ENCODE results near the gene NR1D2. TPM values are rescaled to one million over a fixed set of nuclear protein-coding genes. Genes with fewer than 3 reads are reported as not detected.
"Not testable (repeated sequence)": the region's sequence is repeated elsewhere in the genome, so short reads cannot be mapped to it uniquely, and the experiment has no call there.

Gene NR1D2
- total and polyA plus RNA-seq, 4 donors: 6.1 to 35.7 (median 21.2) TPM

DNA sequence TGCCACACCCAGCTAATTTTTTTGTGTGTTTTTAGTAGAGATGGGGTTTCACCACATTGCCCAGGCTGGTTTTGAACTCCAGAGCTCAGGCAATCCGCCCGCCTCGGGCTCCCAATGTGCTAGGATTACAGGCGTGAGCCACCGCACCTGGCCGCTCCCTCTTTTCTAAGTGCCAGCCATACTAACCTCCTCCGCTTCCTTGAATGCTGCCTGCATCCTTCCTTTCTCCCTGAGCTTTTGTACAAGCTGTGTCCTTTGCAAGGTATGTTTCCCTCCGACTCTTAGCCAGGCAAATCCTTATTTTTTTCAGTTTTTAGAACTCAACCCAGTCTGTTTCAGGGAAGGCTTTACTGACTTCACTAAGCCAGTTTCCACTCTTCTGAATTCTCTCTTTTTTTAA lies 60.6 kb downstream of the NR1D2 start:
- 97% methylated on average over 8 of the region's 8 CpGs for WGBS, 2 donors
- ATAC-seq (ENCODE audit: insufficient read depth, low FRiP score) (no peak), DNase-seq (no peak)
- no peaks in the 10 kb centered on the region for H3K4me1 ChIP-seq (ENCODE audit: control insufficient read depth in 5 of 5, insufficient read depth in 5 of 5, low read length in 5 of 5)
- no peak overlapping the region for H3K4me3 ChIP-seq
- TF ChIP-seq, protein P1, sequence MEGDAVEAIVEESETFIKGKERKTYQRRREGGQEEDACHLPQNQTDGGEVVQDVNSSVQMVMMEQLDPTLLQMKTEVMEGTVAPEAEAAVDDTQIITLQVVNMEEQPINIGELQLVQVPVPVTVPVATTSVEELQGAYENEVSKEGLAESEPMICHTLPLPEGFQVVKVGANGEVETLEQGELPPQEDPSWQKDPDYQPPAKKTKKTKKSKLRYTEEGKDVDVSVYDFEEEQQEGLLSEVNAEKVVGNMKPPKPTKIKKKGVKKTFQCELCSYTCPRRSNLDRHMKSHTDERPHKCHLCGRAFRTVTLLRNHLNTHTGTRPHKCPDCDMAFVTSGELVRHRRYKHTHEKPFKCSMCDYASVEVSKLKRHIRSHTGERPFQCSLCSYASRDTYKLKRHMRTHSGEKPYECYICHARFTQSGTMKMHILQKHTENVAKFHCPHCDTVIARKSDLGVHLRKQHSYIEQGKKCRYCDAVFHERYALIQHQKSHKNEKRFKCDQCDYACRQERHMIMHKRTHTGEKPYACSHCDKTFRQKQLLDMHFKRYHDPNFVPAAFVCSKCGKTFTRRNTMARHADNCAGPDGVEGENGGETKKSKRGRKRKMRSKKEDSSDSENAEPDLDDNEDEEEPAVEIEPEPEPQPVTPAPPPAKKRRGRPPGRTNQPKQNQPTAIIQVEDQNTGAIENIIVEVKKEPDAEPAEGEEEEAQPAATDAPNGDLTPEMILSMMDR (IDR thresholded peaks at IDR 0.05; ENCODE audit: control extremely low read depth, extremely low read depth): no peak
- H3K36me3 ChIP-seq (ENCODE audit: control insufficient read depth in 4 of 4, insufficient read depth in 4 of 4, low read length in 4 of 4): no peaks in the 10 kb centered on the region
- no peaks in the 10 kb centered on the region for H3K27me3 ChIP-seq (ENCODE audit: control insufficient read depth in 3 of 3, insufficient read depth in 3 of 3, low read length in 2 of 3)
- no peak overlapping the region for H3K9ac ChIP-seq (ENCODE audit: insufficient read depth in 1 of 2, low read length in 2 of 2)
- H3K9me3 ChIP-seq (ENCODE audit: control insufficient read depth in 4 of 4, insufficient read depth in 3 of 4, low read length in 3 of 4): no peaks in the 10 kb centered on the region
- no peak overlapping the region for H3K27ac ChIP-seq (ENCODE audit: low read depth in 1 of 2, low read length in 1 of 2)

DNA sequence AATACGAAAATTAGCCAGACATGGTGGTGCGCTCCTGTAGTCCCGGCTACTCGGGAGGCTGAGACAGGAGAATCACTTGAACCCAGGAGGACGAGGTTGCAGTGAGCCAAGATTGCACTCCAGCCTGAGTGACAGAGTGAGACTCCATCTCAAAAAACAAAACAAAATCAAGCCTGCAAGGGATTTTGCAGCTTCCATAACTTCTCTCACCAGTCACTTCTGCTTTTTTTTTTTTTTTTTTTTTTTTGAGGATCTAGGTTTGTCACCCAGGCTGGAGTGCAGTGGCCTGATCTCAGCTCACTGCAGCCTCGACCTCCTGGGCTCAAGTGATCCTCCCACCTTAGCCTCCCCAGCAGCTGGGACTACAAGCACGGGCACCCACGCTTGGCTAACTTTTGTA lies 65.7 kb downstream of the NR1D2 start:
- H3K9me3 ChIP-seq (ENCODE audit: control insufficient read depth in 4 of 4, insufficient read depth in 3 of 4, low read length in 3 of 4); H3K9ac ChIP-seq (ENCODE audit: insufficient read depth in 1 of 2, low read length in 2 of 2); H3K4me1 ChIP-seq (ENCODE audit: control insufficient read depth in 5 of 5, insufficient read depth in 5 of 5, low read length in 5 of 5); H3K27me3 ChIP-seq (ENCODE audit: control insufficient read depth in 3 of 3, insufficient read depth in 3 of 3, low read length in 2 of 3); H3K27ac ChIP-seq (ENCODE audit: low read depth in 1 of 2, low read length in 1 of 2); ATAC-seq (ENCODE audit: insufficient read depth, low FRiP score); H3K36me3 ChIP-seq (ENCODE audit: control insufficient read depth in 4 of 4, insufficient read depth in 4 of 4, low read length in 4 of 4); DNase-seq; H3K4me3 ChIP-seq: not testable (repeated sequence)
- 86% methylated on average over 8 of the region's 8 CpGs for whole genome bisulfite sequencing, 2 donors

DNA sequence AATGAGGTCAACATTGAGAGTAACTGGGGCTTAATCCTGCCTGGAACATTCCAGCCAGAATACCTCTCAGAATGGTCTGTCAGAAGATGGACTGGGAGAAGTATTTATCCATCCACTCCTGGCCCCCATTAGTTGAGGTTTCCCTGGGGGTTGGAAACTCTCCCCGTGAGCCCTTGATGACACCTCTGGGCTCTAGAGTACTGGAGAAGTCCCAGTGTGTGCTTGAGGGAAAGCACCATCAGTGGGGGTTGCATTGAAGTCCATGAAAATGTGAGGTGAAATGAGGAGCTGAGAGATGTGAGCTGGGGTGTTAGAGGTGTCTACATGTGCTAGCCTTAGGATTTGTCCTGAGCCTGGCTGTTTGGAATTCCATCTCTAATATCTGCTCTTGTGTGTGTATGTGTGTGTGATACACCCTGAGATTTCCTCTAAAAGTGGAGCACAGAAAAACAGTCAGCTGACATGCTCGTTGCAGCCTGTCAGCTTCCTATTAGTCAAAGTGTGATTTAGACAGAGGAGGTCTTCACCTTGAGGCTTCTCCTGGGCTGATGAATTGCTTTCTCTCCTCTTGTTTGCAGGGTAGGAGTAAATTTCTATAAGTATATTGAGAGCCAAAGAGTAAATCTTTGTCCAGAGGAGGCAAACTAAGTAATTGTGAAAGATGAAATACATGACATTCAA lies 67.6 kb downstream of the NR1D2 start:
- H3K36me3 ChIP-seq (ENCODE audit: control insufficient read depth in 4 of 4, insufficient read depth in 4 of 4, low read length in 4 of 4): no peaks in the 10 kb centered on the region
- TF ChIP-seq, protein P1 (IDR thresholded peaks at IDR 0.05; ENCODE audit: control extremely low read depth, extremely low read depth): no peak

DNA sequence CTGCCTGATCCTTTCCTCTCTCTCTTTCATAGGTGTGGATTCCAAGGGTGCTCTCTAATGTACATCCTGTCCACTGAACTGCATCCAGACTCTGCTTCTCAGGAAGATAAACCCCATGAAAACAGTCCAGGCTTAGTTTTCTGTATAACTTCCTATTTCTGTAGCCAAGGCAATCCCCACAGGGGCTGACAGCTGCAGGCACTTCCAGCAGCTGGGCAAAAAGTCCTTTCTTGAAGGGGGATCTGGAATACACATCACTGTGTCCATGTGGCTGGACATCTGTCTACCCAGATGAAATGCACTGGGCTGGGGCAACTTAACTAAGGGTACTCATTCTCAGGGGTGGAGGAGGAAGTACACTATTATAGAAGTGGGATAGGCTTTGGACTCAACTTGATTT lies 72.2 kb downstream of the NR1D2 start:
- peaks cover 0 to 2% (median 0%) of the 10 kb centered on the region in 5 donors for H3K4me1 ChIP-seq (ENCODE audit: control insufficient read depth in 5 of 5, insufficient read depth in 5 of 5, low read length in 5 of 5)
- TF ChIP-seq, protein P1 (IDR thresholded peaks at IDR 0.05; ENCODE audit: control extremely low read depth, extremely low read depth): no peak
- H3K27me3 ChIP-seq (ENCODE audit: control insufficient read depth in 3 of 3, insufficient read depth in 3 of 3, low read length in 2 of 3): no peaks in the 10 kb centered on the region

More for the DNA sequence above, 67.6 kb downstream of the NR1D2 start:
- ATAC-seq (ENCODE audit: insufficient read depth, low FRiP score): no peak
- no peak overlapping the region for H3K9ac ChIP-seq (ENCODE audit: insufficient read depth in 1 of 2, low read length in 2 of 2)
- peaks cover 0 to 2% (median 0%) of the 10 kb centered on the region in 5 donors for H3K4me1 ChIP-seq (ENCODE audit: control insufficient read depth in 5 of 5, insufficient read depth in 5 of 5, low read length in 5 of 5)
- no peaks in the 10 kb centered on the region for H3K9me3 ChIP-seq (ENCODE audit: control insufficient read depth in 4 of 4, insufficient read depth in 3 of 4, low read length in 3 of 4)
- WGBS, 2 donors: 55 to 67% methylated on average over 2 of the region's 2 CpGs
- DNase-seq: no peak
- no peak overlapping the region for H3K4me3 ChIP-seq
- H3K27ac ChIP-seq (ENCODE audit: low read depth in 1 of 2, low read length in 1 of 2): no peak overlapping the region
- no peaks in the 10 kb centered on the region for H3K27me3 ChIP-seq (ENCODE audit: control insufficient read depth in 3 of 3, insufficient read depth in 3 of 3, low read length in 2 of 3)

More for the DNA sequence above, 72.2 kb downstream of the NR1D2 start:
- ATAC-seq (ENCODE audit: insufficient read depth, low FRiP score) (no peak), DNase-seq (peak in 1 of 3 donors; percentile 27)
- Histone ChIP-seq H3K4me3 (no peak overlapping the region), H3K9me3 (ENCODE audit: control insufficient read depth in 4 of 4, insufficient read depth in 3 of 4, low read length in 3 of 4) (no peaks in the 10 kb centered on the region), H3K36me3 (ENCODE audit: control insufficient read depth in 4 of 4, insufficient read depth in 4 of 4, low read length in 4 of 4) (no peaks in the 10 kb centered on the region), H3K9ac (ENCODE audit: insufficient read depth in 1 of 2, low read length in 2 of 2) (no peak overlapping the region), H3K27ac (ENCODE audit: low read depth in 1 of 2, low read length in 1 of 2) (no peak overlapping the region)
